Lung (tissue), 12 donors: ENCODE results near the gene RALGPS1. TPM values are rescaled to one million over a fixed set of nuclear protein-coding genes. Genes with fewer than 3 reads are reported as not detected.

Experiments
- ATAC-seq: fragments of 200-7000 bp; cut with Tn5 transposase; one replicate; pipeline ENCODE4 v1.9.1; 2020; ENCODE audit warnings: moderate number of reproducible peaks; ENCODE audit not compliant: insufficient read depth, low FRiP score
- DNase-seq, 3 donors: peaks; one replicate each; pipeline ENCODE4 v3.0.0-alpha.2; 2013 to 2017
- H3K27ac ChIP-seq, 2 donors: one replicate each; pipeline ENCODE4 v1.5.1; 2013; ENCODE audit warnings: mild to moderate bottlenecking in 2 of 2, moderate library complexity in 2 of 2, control low read depth in 1 of 2, inconsistent platforms in 1 of 2, low read depth in 1 of 2, low read length in 1 of 2
- H3K27me3 ChIP-seq, 3 donors: one replicate each; pipeline ENCODE4 v1.5.1; 2013; ENCODE audit warnings: low read length in 2 of 3; ENCODE audit not compliant: control insufficient read depth in 3 of 3, insufficient read depth in 3 of 3
- H3K36me3 ChIP-seq, 4 donors: one replicate each; pipeline ENCODE4 v1.5.1; 2013; ENCODE audit warnings: low read length in 4 of 4, mild to moderate bottlenecking in 1 of 4, moderate library complexity in 1 of 4; ENCODE audit not compliant: control insufficient read depth in 4 of 4, insufficient read depth in 4 of 4
- H3K4me1 ChIP-seq, 5 donors: one replicate each; pipeline ENCODE4 v1.5.1; 2013; ENCODE audit warnings: low read length in 5 of 5, mild to moderate bottlenecking in 2 of 5, moderate library complexity in 1 of 5; ENCODE audit not compliant: control insufficient read depth in 5 of 5, insufficient read depth in 5 of 5
- H3K4me3 ChIP-seq: one replicate; pipeline ENCODE4 v1.5.1; 2013; ENCODE audit warnings: mild to moderate bottlenecking, control low read depth, moderate library complexity
- H3K9ac ChIP-seq, 2 donors: one replicate each; pipeline ENCODE4 v1.5.1; 2013; ENCODE audit warnings: low read length in 2 of 2, control low read depth in 1 of 2; ENCODE audit not compliant: insufficient read depth in 1 of 2
- H3K9me3 ChIP-seq, 4 donors: one replicate each; pipeline ENCODE4 v1.5.1; 2013; ENCODE audit warnings: low read length in 3 of 4, mild to moderate bottlenecking in 1 of 4, moderate library complexity in 1 of 4; ENCODE audit not compliant: control insufficient read depth in 4 of 4, insufficient read depth in 3 of 4
- CTCF ChIP-seq: IDR thresholded peaks from 2 replicates; pipeline ENCODE4 v1.5.1; 2012; ENCODE audit warnings: mild to moderate bottlenecking; ENCODE audit errors: control extremely low read depth, extremely low read depth
- WGBS, 2 donors: extraction: QIAGEN DNeasy Blood & Tissue Kit; methylation state at CpG; one replicate each; pipeline ENCODE4 v1.1.7; 2013; 5-methylcytosine and 5-hydroxymethylcytosine counted together
- polyA plus RNA-seq, 2 donors: library from polyadenylated mRNA; stranded (reverse); fragments of 200-250 nt; gene quantifications; one replicate each; pipeline ENCODE4 v1.2.1, GENCODE V29; 2013
- total RNA-seq, 2 donors: library from RNA; depleted of rRNA in 1 of 2; stranded (reverse); fragments of >200 nt in 1 of 2; gene quantifications; one replicate each; pipeline ENCODE4 v1.2.1, GENCODE V29; 2014 to 2021
- donor health status: control.
- donor health status: control.
- donor health status: Bipolar disorder and iron deficiency.
- donor health status: healthy.
- donor health status: DM: yes; HTN: yes; CAD: no.

RALGPS1 gene
- total and polyA plus RNA-seq, 4 donors = 3.5 to 30.3 (median 11.9) TPM

GRCh38 chr9:127124792-127125191 lies 210.2 kb downstream of the RALGPS1 start:
- H3K4me3 ChIP-seq = no peak overlapping the region
- H3K27me3 ChIP-seq = no peaks in the 10 kb centered on the region
- no peaks in the 10 kb centered on the region for H3K9me3 ChIP-seq
- TF ChIP-seq CTCF = no peak
- no peaks in the 10 kb centered on the region for H3K36me3 ChIP-seq
- 95 to 100% methylated on average over 2 of the region's 2 CpGs for WGBS, 2 donors
- ATAC-seq (no peak), DNase-seq (no peak)
- H3K27ac ChIP-seq = no peak overlapping the region
- H3K4me1 ChIP-seq = peaks cover 6 to 38% (median 15%) of the 10 kb centered on the region in 5 donors
- no peak overlapping the region for H3K9ac ChIP-seq

DNA sequence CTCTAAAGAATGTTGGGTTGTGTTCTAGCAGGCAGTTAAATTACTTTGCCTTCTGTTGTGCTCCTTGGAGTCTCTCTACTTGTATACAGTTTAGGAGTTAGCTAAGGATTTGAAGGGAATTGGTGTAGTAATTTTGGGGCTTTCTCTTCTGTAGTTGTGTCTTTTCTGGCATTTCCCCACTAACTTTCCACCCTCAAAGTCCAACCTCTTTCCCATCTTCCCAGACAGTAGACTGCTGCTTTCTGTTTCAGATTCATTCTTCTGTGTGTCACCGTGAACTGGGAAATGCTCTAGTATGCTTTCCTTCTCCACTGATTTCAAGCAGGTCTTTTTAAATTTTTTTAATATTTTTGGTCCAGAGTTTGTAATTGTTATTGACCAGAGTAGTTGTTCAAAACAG lies 212.4 kb downstream of the RALGPS1 start:
- no peak overlapping the region for H3K9ac ChIP-seq
- no peak overlapping the region for H3K4me3 ChIP-seq
- DNase-seq (no peak), ATAC-seq (no peak)
- H3K36me3 ChIP-seq = no peaks in the 10 kb centered on the region
- H3K9me3 ChIP-seq = peaks cover 0 to 1% (median 0%) of the 10 kb centered on the region in 4 donors
- WGBS, 2 donors = 58 to 66% methylated on average over 1 of the region's 1 CpG
- H3K27ac ChIP-seq = no peak overlapping the region
- peaks cover 9 to 32% (median 13%) of the 10 kb centered on the region in 5 donors for H3K4me1 ChIP-seq
- no peak for TF ChIP-seq CTCF
- H3K27me3 ChIP-seq = no peaks in the 10 kb centered on the region

DNA sequence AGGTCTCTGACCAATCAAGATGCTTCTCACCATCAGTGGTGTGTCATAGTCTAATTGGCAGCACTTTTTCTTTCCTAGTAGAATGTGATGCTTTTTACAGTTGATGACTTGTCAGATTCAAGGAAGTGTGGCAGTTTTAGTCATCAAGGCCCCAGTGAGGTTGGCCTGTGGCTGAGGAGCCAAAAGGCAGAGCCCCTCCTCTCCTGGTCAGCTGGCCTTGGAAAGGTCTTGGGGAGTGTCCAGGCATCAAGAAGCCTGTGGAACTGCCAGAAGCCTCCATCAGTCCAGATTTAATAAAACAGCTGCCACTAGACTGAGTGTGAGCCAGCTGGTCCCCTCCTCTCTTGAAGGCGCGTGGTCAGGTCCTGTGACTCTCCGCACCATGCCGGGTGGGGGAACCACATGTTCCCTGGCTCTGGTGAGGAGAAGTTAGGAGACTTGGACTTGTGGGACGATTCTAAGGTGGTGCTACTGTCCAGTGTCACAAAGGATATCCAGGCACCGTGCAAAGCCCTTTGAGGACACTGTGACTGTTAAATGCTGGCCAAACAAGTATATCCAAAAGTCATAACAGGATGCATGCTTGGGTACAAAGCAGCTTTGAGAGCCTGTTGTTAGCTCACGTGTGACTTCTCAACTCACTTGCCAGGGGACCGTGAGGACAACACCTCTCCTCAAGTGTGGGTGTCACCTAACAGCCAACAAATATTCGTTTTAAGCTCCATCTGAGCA lies 213.9 kb downstream of the RALGPS1 start:
- 63 to 78% methylated on average over 9 of the region's 9 CpGs for WGBS, 2 donors
- peaks cover 8 to 27% (median 15%) of the 10 kb centered on the region in 5 donors for H3K4me1 ChIP-seq
- DNase-seq (peak; percentile 37 to 67 (median 65)), ATAC-seq (no peak)
- no peak overlapping the region for H3K4me3 ChIP-seq
- no peak overlapping the region for H3K9ac ChIP-seq
- H3K27me3 ChIP-seq = no peaks in the 10 kb centered on the region
- peak overlapping the region in 1 of 2 donors; percentile 71 for H3K27ac ChIP-seq
- TF ChIP-seq CTCF = no peak
- H3K36me3 ChIP-seq = no peaks in the 10 kb centered on the region
- H3K9me3 ChIP-seq = peaks cover 0 to 1% (median 0%) of the 10 kb centered on the region in 4 donors
